IMR-90 (cell line): ENCODE results near the gene DRC3. TPM values are rescaled to one million over a fixed set of nuclear protein-coding genes. Genes with fewer than 3 reads are reported as not detected.
A peak's percentile ranks its signal among the peaks of the same experiment; 100 is the strongest.

Experiments used
- BHLHE40 ChIP-seq: fragments of 150-350 bp; IDR thresholded peaks from 2 replicates; pipeline ENCODE4 v1.6.1; 2016; ENCODE audit warnings: mild to moderate bottlenecking, low read depth, low read length
- ELK1 ChIP-seq: fragments of 150-350 bp; IDR thresholded peaks from 2 replicates; pipeline ENCODE4 v1.6.1; 2016; ENCODE audit warnings: low read depth, mild to moderate bottlenecking, low read length, moderate library complexity, borderline replicate concordance
- MAFK ChIP-seq: IDR thresholded peaks from 2 replicates; pipeline ENCODE4 v1.6.1; 2012; ENCODE audit warnings: low read depth, low read length, improper control_type of control experiment
- RAD21 ChIP-seq: IDR thresholded peaks from 2 replicates; pipeline ENCODE4 v1.6.1; 2012; ENCODE audit warnings: low read length, improper control_type of control experiment
- SMC3 ChIP-seq: fragments of 150-350 bp; IDR thresholded peaks from 2 replicates; pipeline ENCODE4 v1.6.1; 2016; ENCODE audit warnings: low read depth, mild to moderate bottlenecking, antibody characterized with exemption, low read length, moderate library complexity
- polyA plus RNA-seq, 3 experiments: library from polyadenylated mRNA; depleted of rRNA; stranded (reverse); fragments of >200 nt; gene quantifications; 2 replicates each; pipeline ENCODE4 v1.2.3, GENCODE V29; 2012; ENCODE audit warnings: low replicate concordance in 1 of 3
- total RNA-seq: library from RNA; depleted of rRNA; stranded (reverse); fragments of >200 nt; gene quantifications from 2 replicates; pipeline ENCODE4 v1.2.3, GENCODE V29; 2012

DRC3 gene
- total and polyA plus RNA-seq, 2 of the 4 experiments (the other 2 are of a cell fraction), result 0.55 to 0.72 TPM

- TF ChIP-seq SMC3 (no peak), BHLHE40 (peak; percentile 58), ELK1 (no peak), RAD21 (no peak), MAFK (no peak)
Measured at GRCh38 chr17:18025945-18026776, 53.5 kb downstream of the DRC3 start (continued).
